ENCODE data around the gene RNU6-9. TPM values are rescaled to one million over a fixed set of nuclear protein-coding genes. Genes with fewer than 3 reads are reported as not detected.
A peak's percentile ranks its signal among the peaks of the same experiment; 100 is the strongest.

RNU6-9 gene
- total and polyA plus RNA-seq, 2 of the 13 experiments (the other 11 are each of a cell fraction or from before 2014, with no cell fraction given): under 0.01 TPM; not detected in 1

DNA sequence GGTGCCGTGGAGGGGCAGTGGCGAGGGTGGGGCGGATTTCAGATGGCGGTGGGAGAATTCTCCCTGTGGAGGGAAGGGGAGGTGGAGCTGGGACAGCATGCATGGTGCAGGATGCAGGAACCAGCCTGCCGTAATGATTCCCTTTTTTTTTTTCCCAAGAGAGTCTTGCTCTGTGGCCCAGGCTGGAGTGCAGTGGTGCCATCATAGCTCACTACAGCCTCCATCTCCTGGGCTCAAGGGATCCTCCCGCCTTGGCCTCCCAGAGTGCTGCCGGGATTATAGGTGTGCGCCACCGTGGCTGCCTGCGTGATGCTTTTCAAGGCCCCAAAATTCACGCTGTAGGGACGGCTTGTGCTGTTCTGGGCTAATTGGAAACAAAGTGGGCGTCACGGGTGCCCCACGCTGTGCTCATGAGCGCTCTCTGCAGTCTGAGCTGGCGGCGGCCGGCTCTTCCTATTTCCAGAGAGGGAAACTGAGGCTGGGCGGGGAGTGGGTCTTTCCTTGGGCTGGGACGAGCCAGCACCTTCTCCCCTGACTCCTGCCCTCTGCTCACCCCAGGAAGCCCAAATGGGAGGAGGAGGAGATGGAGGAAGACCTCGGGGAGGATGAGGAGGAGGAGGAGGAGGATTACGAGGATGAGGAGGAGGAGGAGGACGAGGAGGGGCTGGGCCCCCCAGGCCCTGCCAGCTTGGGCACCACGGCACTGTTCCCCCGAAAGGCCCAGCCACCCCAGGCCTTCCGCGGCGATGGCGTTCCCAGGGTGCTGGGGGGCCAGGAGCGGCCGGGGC, 38.8 kb downstream of the RNU6-9 start:
- H2AFZ ChIP-seq (ENCODE audit: low read length): no peak overlapping the region
- no TSS peak for BruUV-seq (replicated peaks)
- H3K4me1 ChIP-seq (ENCODE audit: insufficient read depth, low read length): peaks cover 88% of the 10 kb centered on the region
- peak overlapping the region; percentile 55 for H3K27ac ChIP-seq (ENCODE audit: extremely low read length, insufficient read depth, low read length)
- ChIA-PET CTCF (ENCODE audit: low intra/inter-chr PET ratio, low total read pairs) (no interaction called here), POLR2A (interaction anchor here (1.1 to 5.6 kb wide), 6 partner anchors 8 to 46 kb away, joined by 3 to 50 read pairs (median 4); no protein-coding TSS in a partner anchor)
- no peak overlapping the region for H3K9ac ChIP-seq (ENCODE audit: insufficient read depth, low read depth, low read length)
- peak overlapping the region in 1 of 3 experiments; percentile 37; a peak in 1 of 6 replicates for H3K4me3 ChIP-seq (replicated peaks in 1 of 3; ENCODE audit: insufficient read depth in 1 of 3, low read depth in 2 of 3, low read length in 3 of 3)
- peak overlapping the region; percentile 12; the same call in 1 of the 2 replicates for H3K4me2 ChIP-seq (ENCODE audit: low read depth, low read length)
- no peak for DNase-seq (ENCODE audit: low spot score)
- no peak for FAIRE-seq
- no peak for ATAC-seq
- intact Hi-C loops (cut with micrococcal nuclease; ENCODE audit: unreplicated experiment): loop anchor here (2.0 kb wide), 1 partner anchor 27 kb away; no protein-coding TSS in a partner anchor
- 93% methylated on average over 28 of the region's 32 CpGs for WGBS (ENCODE audit: low lambda C conversion rate)
- H4K20me1 ChIP-seq (ENCODE audit: insufficient read depth, low read length): peaks cover 32% of the 10 kb centered on the region; the same call in 1 of the 2 replicates
- in situ Hi-C loops (cut with HindIII; ENCODE audit: extremely low pct_ligation_motif_present, low pct_unique_long_range_greater_than_20kb): no loop called here
- no peaks in the 10 kb centered on the region for H3K27me3 ChIP-seq (ENCODE audit: control insufficient read depth in 1 of 2, insufficient read depth in 2 of 2, low read length in 2 of 2)
- no peaks in the 10 kb centered on the region for H3K9me3 ChIP-seq (ENCODE audit: low read length)
- H3K79me2 ChIP-seq (ENCODE audit: insufficient read depth, low read length): peaks cover 80% of the 10 kb centered on the region
- H3K36me3 ChIP-seq (replicated peaks in 1 of 2; ENCODE audit: control insufficient read depth in 1 of 2, insufficient read depth in 2 of 2, low read length in 2 of 2): peaks cover 11 to 56% of the 10 kb centered on the region in 2 experiments; a peak in 4 of 5 replicates
- TF ChIP-seq GFI1 (CRISPR knock-in tag; IDR thresholded peaks at IDR 0.05; ENCODE audit: borderline replicate concordance): no peak
- no peak for TF ChIP-seq RCOR2 (CRISPR knock-in tag; IDR thresholded peaks at IDR 0.05)
- TF ChIP-seq ZNF570 (CRISPR knock-in tag; IDR thresholded peaks at IDR 0.05; ENCODE audit: borderline replicate concordance): no peak
- TF ChIP-seq HNRNPL (IDR thresholded peaks at IDR 0.05; ENCODE audit: low read depth, low read length): 0 out of 2 replicates have a peak, but pooled peaks have one; percentile 10
- peak; percentile 93; the same call in 1 of the 2 replicates for TF ChIP-seq ZBTB33 (CRISPR knock-in tag; IDR thresholded peaks at IDR 0.05)
- TF ChIP-seq POLR2A (IDR thresholded peaks at IDR 0.05; ENCODE audit: insufficient read depth in 1 of 2, low read depth in 2 of 2, low read length in 2 of 2): peak in 1 of 2 experiments; percentile 22; a peak in 1 of 4 replicates
- TF ChIP-seq ZUFSP (CRISPR knock-in tag; IDR thresholded peaks at IDR 0.05; ENCODE audit: borderline replicate concordance): no peak
- peak; percentile 81 for TF ChIP-seq ZNF263 (CRISPR knock-in tag; IDR thresholded peaks at IDR 0.05)
- no peak for TF ChIP-seq TCF12 (IDR thresholded peaks at IDR 0.05)
- 0 out of 2 replicates have a peak, but pooled peaks have one; percentile 39 for TF ChIP-seq TCF12 (CRISPR knock-in tag; IDR thresholded peaks at IDR 0.05)
- TF ChIP-seq NFIB (CRISPR knock-in tag; IDR thresholded peaks at IDR 0.05; ENCODE audit: borderline replicate concordance): no peak
- no peak for TF ChIP-seq ZNF616 (CRISPR knock-in tag; IDR thresholded peaks at IDR 0.05; ENCODE audit: low read depth)
- peak; percentile 45 for TF ChIP-seq RBM22 (optimal IDR thresholded peaks at IDR 0.05; ENCODE audit: low read length)
- TF ChIP-seq DMTF1 (CRISPR knock-in tag; IDR thresholded peaks at IDR 0.05): no peak
- peak; percentile 82 for TF ChIP-seq ZNF770 (CRISPR knock-in tag; IDR thresholded peaks at IDR 0.05)

Measured in HepG2 (cell line).